ENCODE measurements around the gene RPS16. TPM values are rescaled to one million over a fixed set of nuclear protein-coding genes. Genes with fewer than 3 reads are reported as not detected.
"Not testable (repeated sequence)": the region's sequence is repeated elsewhere in the genome, so short reads cannot be mapped to it uniquely, and the experiment has no call there.

RPS16 gene
- total RNA-seq (2014; rRNA removed; shearing (Covaris generic)): 8.0 and 83.0 TPM in 2 replicates

DNA sequence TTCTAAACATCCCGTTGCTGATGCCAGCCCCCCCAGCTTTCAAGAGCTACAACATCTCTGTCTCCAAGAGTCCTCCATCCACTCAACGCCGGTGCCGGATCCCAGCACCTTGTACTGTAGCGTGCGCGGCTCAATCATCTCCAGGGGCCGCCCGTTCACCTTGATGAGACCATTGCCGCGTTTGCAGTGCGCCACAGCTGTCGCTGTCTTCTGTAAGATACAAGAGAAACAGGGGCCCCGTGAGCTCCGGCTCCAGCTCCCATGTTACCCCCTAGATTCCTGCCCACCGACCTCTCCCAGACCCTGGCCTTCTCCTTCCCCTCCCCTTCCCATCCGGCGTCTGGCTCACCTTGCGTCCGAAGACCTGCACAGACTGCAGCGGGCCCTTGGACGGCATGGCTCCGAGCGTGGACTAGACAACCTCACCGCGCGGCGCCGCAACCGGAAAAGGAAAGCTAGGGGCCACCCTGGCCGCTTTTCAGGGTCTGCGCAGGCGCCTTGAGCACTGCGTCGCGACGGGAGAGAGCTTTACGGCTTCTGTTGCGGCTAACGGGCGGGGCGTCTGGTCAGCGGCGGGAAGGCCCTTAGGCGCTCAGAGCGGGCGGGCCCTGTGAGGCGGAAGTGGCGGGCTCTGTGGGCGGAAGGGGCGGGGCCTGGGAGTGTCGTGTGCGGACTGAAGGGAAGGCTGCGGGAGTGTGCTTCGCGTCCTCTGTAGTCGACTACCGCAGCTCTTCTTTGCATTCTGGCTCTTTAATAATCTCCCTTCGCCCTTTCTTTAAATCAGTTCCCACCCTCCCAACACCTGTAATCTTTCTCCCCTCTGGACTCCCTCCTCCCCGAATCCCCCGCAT, at the start of gene RPS16:
Gene RPS16 (minus strand): TSS at position 451 of the 851 bp plus-strand sequence. CDS start 54 bp downstream, at position 397.
- peak; percentile 98 for DNase-seq (ENCODE audit: low spot score)

DNA sequence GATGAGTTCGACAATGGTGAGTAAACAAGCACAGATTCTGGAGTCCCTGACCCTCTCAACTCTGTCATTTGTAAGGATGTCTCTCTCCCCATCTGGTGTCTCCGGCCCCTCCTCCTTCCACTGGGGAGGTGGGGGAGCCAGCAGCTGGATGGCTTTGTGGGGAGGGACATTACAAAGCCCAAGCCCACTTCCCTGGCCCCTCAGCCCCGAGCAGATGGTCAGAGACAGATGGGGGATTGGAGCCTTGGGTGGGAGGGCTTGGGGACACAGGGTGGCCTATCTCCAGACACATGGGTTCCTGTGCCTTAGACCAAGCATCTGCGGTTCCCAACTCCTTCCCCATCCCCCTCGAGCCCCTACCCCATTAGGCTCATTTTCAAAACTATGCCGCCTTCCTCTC, 47.4 kb upstream of the RPS16 start:
- DNase-seq (ENCODE audit: low spot score): no peak

DNA sequence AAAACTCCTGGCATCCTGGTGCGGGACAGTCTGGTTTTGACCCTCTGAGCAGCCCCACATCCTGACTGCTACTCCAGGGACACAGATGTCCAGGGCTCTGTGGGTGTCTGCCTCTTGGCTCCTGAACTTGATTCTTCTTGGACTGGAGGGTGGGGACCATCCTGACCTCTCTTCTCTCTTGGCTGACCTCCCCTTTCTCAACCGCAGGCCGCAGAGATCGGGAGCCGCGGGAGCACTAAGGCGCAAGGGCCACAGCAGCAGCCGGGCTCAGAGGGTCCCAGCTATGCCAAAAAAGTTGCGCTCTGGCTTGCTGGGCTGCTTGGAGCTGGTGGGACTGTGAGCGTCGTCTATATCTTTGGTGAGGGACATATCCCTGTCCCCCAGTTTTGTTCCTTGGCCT, 45.9 kb upstream of the RPS16 start:
- no peak for DNase-seq (ENCODE audit: low spot score)

DNA sequence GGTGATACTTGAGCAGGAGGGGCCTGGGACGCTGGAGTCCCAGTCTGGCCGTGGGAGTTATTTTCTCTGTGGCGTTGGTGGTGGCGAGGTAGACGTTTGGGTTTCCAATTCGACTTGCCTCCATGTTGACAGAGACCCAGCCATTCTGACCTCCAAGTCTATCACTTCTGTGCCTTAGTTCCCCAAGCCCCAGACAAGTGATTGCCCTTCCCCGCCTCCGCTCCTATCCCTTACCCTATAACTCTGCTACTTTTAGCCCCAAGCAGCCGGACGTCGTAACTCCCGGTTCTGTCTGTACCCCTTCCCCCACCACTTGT, 45.4 kb upstream of the RPS16 start:
- DNase-seq (ENCODE audit: low spot score): no peak

DNA sequence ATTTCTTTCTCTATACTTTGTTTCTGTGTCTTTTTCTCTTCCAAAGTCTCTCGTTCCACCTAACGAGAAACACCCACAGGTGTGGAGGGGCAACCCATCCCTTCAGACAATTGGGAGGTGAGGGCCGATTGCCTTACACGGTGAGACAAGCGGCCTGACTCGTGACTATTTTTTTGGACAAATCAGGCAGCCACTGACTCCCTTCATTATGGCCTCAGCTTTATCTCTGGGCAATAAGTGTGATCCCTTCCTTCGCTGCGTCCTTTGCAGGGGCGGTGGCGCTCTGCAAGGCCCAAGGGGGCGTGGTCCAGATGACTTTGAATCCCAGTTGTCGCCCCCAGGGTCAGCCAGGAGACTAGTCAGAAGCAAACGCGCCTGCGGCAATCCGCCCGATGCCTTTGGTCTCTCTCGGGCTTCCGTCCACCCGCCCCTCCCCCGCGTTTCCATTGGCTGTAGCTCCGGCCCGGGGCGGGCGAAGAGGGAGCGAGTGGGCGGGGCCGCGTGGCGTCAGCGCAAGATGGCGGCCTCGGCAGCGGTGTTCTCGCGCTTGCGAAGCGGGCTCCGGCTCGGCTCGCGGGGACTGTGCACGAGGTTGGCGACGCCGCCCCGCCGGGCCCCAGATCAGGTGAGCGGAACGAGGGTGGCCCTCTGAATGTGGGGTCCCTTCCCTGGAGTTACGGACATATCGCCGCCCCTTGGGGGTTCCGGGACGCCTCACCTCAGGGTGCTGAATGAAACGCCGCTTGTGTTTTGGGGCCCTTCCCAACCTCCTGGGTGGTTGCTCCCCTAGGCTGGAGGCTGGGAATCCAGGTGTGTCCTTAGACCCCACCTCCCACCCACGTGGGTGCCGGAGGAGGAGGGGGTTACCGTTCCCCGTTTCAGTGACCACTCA, 44.8 kb upstream of the RPS16 start, which contains the start of gene TIMM50:
Gene TIMM50 (plus strand): TSS at position 502 of the 892 bp plus-strand sequence. CDS start 16 bp downstream, at position 518.
- DNase-seq (ENCODE audit: low spot score): peak; percentile 94

DNA sequence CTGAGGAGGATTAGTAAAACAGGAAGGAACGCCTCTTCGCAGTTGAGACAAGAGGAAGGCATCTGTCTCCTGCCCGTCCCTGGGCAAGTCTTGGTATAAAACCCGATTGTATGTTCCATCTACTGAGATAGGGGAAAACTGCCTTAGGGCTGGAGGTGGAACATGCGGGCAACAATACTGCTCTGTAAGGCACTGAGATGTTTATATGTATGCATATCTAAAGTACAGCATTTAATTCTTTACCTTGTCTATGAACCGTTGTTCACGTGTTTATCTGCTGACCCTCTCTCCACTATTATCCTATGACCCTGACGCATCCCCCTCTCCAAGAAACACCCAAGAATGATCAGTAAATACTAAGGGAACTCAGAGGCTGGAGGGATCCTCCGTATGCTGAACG, 44.2 kb upstream of the RPS16 start:
- DNase-seq (ENCODE audit: low spot score): no peak

DNA sequence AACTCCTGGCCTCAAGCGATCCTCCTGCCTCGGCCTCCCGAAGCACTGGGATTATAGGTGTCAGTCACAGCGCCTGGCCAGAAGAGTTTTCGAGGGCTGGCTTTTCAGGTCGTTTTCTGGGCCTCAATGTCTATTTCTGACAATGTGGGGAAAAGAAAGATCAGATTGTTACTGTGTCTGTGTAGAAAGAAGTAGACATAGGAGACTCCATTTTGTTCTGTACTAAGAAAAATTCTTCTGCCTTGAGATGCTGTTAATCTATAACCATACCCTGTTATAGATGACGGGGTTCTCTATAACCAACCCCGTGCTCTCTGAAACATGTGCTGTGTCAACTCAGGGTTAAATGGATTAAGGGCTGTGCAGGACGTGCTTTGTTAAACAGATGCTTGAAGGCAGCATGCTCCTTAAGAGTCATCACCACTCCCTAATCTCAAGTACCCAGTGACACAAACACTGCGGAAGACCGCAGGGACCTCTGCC, 43.6 kb upstream of the RPS16 start:
- DNase-seq (ENCODE audit: low spot score): not testable (repeated sequence)

DNA sequence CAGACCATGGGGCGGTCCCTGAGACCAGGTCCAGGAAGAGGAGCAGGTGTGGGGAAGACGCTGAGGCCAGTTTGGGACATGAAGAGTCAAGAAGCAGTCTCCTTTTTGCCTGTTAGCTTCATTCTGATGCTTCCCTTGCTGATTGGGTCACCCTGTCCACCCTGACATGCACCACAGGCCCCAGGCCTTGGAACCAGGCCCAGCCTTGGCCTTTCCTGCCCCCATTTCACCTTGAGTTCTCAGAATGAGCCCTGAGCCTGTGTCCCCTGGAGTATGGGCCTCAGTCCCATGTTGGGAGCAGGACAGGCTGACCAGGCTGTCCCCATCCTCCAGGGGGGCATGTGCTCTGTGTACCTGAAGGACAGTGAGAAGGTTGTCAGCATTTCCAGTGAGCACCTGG, 40.0 kb upstream of the RPS16 start:
- no peak for DNase-seq (ENCODE audit: low spot score)

DNA sequence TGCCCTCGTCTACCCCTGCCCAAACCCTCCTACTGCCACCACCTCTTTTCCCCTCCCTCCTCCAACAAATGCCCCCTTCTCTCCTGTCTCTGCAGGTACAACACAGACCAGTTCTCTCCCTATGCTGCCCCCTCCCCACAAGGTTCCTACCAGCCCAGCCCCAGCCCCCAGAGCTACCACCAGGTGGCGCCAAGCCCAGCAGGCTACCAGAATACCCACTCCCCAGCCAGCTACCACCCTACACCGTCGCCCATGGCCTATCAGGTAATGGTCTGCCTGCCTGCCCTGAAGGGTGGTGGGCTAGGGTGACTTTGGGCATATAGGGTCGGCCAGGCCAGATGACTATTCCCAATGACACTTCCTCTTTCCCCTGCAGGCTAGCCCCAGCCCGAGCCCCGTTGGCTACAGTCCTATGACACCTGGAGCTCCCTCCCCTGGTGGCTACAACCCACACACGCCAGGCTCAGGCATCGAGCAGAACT, 38.4 kb upstream of the RPS16 start:
- DNase-seq (ENCODE audit: low spot score): no peak

DNA sequence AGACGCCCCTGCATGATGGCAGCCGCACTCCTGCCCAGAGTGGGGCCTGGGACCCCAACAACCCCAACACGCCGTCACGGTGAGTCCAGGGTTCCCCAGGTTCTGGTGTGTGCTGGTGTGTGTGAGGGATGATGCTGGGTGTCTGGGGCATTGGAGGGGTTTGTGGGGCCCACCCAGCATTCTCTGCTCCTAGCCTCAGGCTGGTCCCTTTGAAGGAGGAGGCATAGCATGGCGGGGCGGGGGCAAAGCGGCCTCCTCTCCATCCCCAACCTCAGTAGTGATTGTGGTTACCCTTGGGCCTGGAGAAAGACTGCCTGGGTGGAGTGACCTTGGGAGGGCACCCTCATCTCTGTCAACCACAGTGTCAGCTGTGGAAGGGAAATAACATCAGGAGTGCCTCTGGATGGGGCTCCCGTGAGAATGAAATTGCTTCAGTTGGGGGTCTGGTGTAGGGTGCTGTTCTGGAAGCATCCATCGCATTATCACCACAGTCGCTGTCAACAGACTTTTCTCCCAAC, 37.8 kb upstream of the RPS16 start:
- no peak for DNase-seq (ENCODE audit: low spot score)

DNA sequence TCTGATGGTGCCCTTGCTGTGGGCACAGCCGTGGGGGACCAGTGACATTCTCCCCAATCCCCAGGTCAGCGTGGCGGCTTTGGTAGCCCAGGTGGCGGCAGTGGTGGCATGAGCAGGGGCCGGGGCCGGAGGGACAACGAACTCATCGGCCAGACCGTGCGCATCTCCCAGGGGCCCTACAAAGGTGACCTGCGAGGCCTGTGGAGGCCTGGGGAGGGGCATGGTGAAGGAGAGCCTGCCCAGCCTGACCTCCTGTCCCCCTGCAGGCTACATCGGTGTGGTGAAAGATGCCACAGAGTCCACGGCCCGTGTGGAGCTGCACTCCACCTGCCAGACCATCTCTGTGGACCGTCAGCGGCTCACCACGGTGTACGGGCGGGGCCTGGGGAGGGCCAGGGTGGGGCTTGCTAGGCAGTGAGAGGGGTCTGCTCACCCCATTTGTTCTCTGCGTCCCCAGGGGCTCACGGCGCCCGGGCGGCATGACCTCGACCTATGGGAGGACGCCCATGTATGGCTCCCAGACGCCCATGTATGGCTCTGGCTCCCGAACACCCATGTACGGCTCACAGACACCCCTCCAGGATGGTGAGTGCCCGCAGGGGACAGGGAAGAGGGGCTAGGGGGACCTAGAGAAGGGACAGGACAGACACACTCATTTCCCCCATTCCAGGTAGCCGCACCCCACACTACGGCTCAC, 37.1 kb upstream of the RPS16 start:
- DNase-seq (ENCODE audit: low spot score): no peak

DNA sequence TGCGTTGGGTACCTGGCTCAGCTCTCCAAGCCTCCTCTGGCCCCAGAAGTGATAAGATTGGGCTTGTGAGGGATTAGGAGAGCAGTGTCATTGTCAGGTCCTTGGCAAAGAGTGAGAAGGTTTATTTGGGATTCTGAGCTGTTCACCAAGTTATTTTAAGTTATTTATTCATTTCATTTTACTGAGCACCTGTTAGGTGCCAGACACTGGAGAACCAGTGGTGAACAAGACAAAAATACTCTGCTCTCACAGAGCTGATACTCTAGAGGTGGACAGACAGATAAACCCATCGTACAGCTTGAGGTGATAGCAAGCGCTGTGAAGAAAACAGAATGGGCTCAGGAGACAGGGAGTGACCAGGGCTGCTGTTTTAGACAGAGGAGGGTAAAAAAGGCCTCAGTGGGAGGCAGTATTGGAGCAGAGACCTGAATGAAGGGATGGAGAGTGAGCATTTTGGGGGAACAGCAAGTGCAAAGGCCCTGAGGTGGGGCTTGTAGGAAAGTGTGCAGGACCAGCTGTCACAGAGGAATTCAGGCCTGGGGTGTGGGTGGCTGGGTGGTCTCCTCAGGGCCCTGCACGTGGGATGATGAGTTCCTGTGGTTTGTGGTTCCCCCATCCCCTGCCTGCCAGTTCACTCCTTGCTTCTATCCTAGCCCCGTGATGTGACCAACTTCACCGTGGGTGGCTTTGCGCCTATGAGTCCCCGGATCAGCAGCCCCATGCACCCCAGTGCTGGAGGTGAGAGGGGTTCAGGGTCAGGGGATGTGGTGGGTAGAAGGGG, 36.2 kb upstream of the RPS16 start:
- DNase-seq (ENCODE audit: low spot score): no peak

DNA sequence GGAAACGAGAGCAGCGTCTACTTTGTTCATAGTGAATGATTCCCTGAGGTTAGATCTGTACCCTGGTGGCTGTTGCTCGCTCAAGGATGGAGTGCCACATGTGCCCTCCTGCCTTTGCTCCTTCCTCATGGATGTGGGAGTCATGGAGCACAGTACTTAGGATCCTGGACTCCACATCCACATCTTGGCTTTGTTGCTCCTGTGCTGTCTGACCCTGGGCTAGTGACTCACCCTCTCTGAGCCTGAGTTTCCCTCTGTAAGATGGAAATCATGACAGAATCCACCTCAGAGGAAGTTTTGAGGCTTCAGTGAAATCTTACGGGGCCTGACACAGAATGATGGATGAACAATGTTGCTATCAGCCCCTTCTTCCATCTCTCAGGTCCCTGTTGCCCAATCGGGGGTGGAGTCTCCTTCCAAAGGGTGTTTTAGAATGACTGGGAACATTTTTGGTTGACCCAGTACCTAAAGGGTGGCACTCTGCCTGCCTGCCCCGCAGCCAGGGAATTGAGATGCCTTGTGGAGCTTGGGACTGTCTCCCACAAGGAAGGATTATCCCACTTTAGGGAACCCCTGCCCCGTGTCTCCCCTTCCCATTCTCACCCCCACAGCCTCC, 35.1 kb upstream of the RPS16 start:
- no peak for DNase-seq (ENCODE audit: low spot score)

DNA sequence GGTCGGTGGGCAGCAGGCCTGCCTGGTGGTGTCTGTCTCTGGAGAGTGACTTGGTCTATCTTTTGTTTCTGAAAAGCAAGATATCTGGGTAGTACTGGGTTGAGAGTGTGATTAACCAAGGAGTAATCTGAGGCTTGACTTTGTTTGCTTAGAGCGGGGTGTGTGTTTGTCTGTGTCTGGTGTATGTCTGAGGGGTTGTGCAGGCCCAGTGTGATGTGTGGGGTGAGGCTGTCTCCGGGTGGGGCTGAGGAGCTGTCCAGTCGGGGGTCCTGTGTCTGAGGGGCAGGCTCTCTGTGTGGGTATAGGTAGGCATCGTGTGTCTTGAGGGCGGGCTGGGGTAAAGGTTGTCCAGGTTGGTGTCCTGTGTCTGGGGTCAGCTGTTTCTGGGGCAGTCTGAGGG, 33.8 kb upstream of the RPS16 start:
- DNase-seq (ENCODE audit: low spot score): no peak

DNA sequence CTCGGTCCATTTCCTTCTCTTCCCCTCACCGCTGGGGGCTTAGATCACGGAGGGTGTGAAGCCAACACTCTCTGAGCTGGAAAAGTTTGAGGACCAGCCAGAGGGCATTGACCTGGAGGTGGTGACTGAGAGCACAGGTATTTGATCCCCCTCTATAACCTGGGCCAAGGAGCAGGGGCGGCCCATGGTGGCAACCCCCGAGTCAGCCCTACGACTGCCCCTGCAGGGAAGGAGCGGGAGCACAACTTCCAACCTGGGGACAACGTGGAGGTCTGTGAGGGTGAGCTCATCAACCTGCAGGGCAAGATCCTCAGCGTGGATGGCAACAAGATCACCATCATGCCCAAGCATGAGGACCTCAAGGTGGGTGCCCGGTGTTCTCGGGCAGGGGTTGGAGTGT, 33.3 kb upstream of the RPS16 start:
- no peak for DNase-seq (ENCODE audit: low spot score)

DNA sequence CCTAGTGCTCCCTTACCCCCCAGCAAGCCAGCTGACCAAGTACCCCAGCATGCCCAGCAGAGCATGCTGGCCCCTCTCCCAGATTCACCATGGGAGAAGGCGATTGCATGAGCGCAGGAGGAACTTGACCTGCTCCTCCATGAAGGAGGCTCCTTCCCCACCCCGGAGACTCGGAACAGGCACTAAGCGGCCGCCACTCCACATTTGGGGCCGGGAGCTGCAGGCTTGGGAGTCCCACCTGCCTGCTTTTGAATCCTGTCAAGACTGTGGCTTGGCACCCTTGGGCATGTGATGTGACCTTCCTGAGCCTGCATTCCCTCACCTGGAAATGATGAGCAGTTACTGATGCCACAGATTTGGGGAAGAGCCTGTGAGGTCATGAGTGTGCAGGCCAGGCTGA, 32.2 kb upstream of the RPS16 start:
- no peak for DNase-seq (ENCODE audit: low spot score)

DNA sequence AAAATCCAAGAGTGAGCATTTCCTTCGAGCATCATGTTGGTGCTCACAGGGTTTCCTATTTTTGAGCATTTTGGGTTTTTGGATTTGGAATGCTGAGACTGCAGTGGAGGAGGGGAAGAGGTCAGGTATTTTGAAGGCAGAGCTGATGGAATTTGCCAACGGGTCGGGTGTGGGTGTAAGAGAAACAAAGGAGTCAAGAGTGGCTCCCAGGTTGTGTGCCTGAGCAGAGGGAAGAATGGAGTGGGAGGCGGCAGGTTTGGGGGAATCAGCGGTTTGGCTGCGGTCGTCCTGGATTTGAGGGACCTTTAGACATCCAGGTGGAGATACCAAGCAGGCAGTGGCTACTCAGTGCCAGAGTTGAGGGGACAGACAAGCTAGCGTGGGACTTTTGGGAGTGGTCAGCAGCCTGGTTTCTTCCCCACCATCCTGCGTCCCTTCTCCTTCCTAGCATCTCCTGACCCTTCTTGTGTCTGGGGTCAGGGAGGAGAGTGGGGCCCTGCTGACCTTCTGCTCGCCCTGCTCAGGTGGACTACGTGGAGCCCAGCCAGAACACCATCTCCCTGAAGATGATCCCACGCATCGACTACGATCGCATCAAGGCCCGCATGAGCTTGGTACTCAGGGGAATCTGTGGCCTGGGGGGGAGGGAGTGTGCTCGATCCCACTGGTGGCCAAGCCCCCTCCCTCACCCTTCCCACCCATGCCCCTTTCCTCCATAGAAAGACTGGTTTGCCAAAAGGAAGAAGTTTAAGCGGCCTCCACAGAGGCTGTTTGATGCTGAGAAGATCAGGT, 30.4 kb upstream of the RPS16 start:
- no peak for DNase-seq (ENCODE audit: low spot score)

DNA sequence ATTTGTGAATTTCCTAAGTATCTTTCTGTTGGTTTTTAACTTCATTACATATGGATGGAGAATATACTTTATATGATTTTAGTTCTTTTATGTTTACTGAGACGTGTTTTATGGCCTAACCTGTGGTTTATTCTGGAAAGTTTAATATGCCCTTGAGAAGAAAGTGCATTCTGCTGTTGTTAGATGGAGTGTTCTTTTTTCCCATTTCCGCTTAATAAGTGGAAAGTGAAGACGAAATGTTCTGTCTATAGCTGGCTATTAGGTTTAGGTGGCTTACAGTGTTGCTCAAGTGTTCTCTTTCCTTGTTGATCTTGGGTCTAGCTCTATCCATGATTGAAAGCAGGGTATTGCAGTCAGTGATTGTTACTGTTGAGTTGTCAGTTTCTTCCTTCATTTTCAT, 27.7 kb upstream of the RPS16 start:
- no peak for DNase-seq (ENCODE audit: low spot score)

DNA sequence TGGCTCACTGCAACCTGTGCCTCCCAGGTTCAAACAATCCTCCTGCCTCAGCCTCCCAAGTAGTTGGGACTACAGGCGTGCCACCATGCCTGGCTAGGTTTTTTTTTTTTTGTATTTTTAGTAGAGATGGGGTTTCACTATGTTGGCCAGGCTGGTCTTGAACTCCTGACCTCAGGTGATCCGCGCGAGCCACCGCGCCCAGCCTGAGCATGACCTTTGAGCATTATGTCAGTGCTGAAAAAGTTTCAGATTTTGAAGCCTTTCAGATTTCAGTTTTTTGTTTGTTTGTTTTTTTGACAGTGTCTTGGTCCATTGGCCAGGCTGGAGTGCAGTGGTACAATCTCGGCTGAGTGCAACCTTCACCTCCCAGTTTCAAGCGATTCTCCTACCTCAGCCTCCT, 15.5 kb upstream of the RPS16 start:
- not testable (repeated sequence) for DNase-seq (ENCODE audit: low spot score)

Data from H4 (cell line).